GM12891 (cell line): ENCODE measurements around the gene SRRM2.

ENCODE experiments used
- POLR2A ChIP-seq: IDR thresholded peaks from 2 replicates; pipeline ENCODE4 v1.6.1; 2011; ENCODE audit warnings: low read depth, low read length, control low read depth
- POLR2AphosphoS5 ChIP-seq: IDR thresholded peaks from 2 replicates; pipeline ENCODE4 v1.6.1; 2011; ENCODE audit warnings: low read depth, low read length, control low read depth
- TAF1 ChIP-seq: IDR thresholded peaks from 2 replicates; pipeline ENCODE4 v1.6.1; 2011; ENCODE audit warnings: low read depth, low read length, control low read depth

GRCh38 chr16:2809149-2809760, 56.8 kb downstream of the SRRM2 start:
- TF ChIP-seq POLR2A (no peak), TAF1 (no peak), POLR2AphosphoS5 (no peak)
